NCI-H2196 treated with DMSO at 0.1 percent for 48 hours (cell line): ENCODE measurements around the gene DDX39A.
"Not testable (repeated sequence)": the region's sequence is repeated elsewhere in the genome, so short reads cannot be mapped to it uniquely, and the experiment has no call there.

ENCODE experiments used
- DNase-seq: peaks from one replicate; lab custom pipeline; 2025; ENCODE audit not compliant: unreplicated experiment; lab: John Stamatoyannopoulos, UW

Gene DDX39A

GRCh38 chr19:14419106-14419813, at the start of gene DDX39A:
TSS of gene DDX39A (minus strand) at chr19:14419341. CDS start at chr19:14413220, 6,121 bp downstream.
- peak; percentile 99 for DNase-seq

- no peak for DNase-seq
Measured at GRCh38 chr19:14467816-14468215, 48.7 kb upstream of the DDX39A start.

GRCh38 chr19:14467391-14467790, 48.2 kb upstream of the DDX39A start:
- DNase-seq = no peak

GRCh38 chr19:14463747-14464146, 44.6 kb upstream of the DDX39A start:
- DNase-seq = no peak

GRCh38 chr19:14462401-14462800, 43.3 kb upstream of the DDX39A start:
- not testable (repeated sequence) for DNase-seq

- DNase-seq = no peak
Measured at GRCh38 chr19:14460935-14461334, 41.8 kb upstream of the DDX39A start.

- no peak for DNase-seq
Measured at GRCh38 chr19:14459703-14460102, 40.6 kb upstream of the DDX39A start.

- DNase-seq = not testable (repeated sequence)
Measured at GRCh38 chr19:14452303-14452702, 33.2 kb upstream of the DDX39A start.

- DNase-seq = no peak
Measured at GRCh38 chr19:14450876-14451275, 31.7 kb upstream of the DDX39A start.

GRCh38 chr19:14450168-14450874, 31.2 kb upstream of the DDX39A start:
- peak; percentile 9 for DNase-seq

GRCh38 chr19:14449321-14449720, 30.2 kb upstream of the DDX39A start:
- DNase-seq = no peak

GRCh38 chr19:14446336-14447036, 27.3 kb upstream of the DDX39A start:
- no peak for DNase-seq

- no peak for DNase-seq
Measured at GRCh38 chr19:14443632-14444216, 24.6 kb upstream of the DDX39A start.

GRCh38 chr19:14442891-14443631, 23.9 kb upstream of the DDX39A start:
- no peak for DNase-seq

- no peak for DNase-seq
Measured at GRCh38 chr19:14441041-14441938, 22.1 kb upstream of the DDX39A start.

- DNase-seq = no peak
Measured at GRCh38 chr19:14440049-14440448, 20.9 kb upstream of the DDX39A start.

- DNase-seq = no peak
Measured at GRCh38 chr19:14439014-14439413, 19.9 kb upstream of the DDX39A start.

GRCh38 chr19:14437578-14438140, 18.5 kb upstream of the DDX39A start:
- DNase-seq = no peak

GRCh38 chr19:14435320-14436050, 16.3 kb upstream of the DDX39A start:
- no peak for DNase-seq
